Measurements from ENCODE around the gene TCP1. TPM values are rescaled to one million over a fixed set of nuclear protein-coding genes. Genes with fewer than 3 reads are reported as not detected.
"Not testable (repeated sequence)": the region's sequence is repeated elsewhere in the genome, so short reads cannot be mapped to it uniquely, and the experiment has no call there.

The TCP1 gene
- total RNA-seq, 8 experiments from 2014 or later, result 191 to 310 (median 253) TPM

- Histone ChIP-seq H3K4me1 (replicated peaks in 1 of 2) (no peaks in the 10 kb centered on the region), H3K4me3 (no peak overlapping the region), H3K27ac (no peak overlapping the region)
- 60 to 100% (median 83%) methylated on average over 1 to 4 of the region's 4 CpGs; no CpG with 5 or more reads in 3 of the 10 experiments for WGBS, 10 experiments
- in situ Hi-C loops (cut with MboI; ENCODE audit: low pct_unique_long_range_greater_than_20kb in 2 of 9, low sequenced_read_pairs in 9 of 9, unreplicated experiment in 9 of 9), result no loop called here
- ATAC-seq (replicated peaks in 6 of 8), result no peak
Measured at GRCh38 chr6:159809149-159809548, 19.7 kb upstream of the TCP1 start.

GRCh38 chr6:159808647-159809046 is 19.2 kb upstream of the TCP1 start:
- WGBS, 10 experiments, result 33 to 100% (median 77%) methylated on average over 1 to 6 of the region's 6 CpGs; no CpG with 5 or more reads in 1 of the 10 experiments
- Histone ChIP-seq H3K27ac (no peak overlapping the region), H3K4me3 (no peak overlapping the region), H3K4me1 (replicated peaks in 1 of 2) (no peaks in the 10 kb centered on the region)
- in situ Hi-C loops (cut with MboI; ENCODE audit: low pct_unique_long_range_greater_than_20kb in 2 of 9, low sequenced_read_pairs in 9 of 9, unreplicated experiment in 9 of 9), result no loop called here
- no peak for ATAC-seq (replicated peaks in 6 of 8)

- 68 to 100% (median 83%) methylated on average over 1 to 5 of the region's 5 CpGs; no CpG with 5 or more reads in 1 of the 10 experiments for WGBS, 10 experiments
- no peaks in the 10 kb centered on the region for H3K4me1 ChIP-seq (replicated peaks in 1 of 2)
- in situ Hi-C loops (cut with MboI; ENCODE audit: low pct_unique_long_range_greater_than_20kb in 2 of 9, low sequenced_read_pairs in 9 of 9, unreplicated experiment in 9 of 9), result no loop called here
- H3K27ac ChIP-seq, result no peak overlapping the region
- H3K4me3 ChIP-seq, result no peak overlapping the region
- no peak for ATAC-seq (replicated peaks in 6 of 8)
Measured at GRCh38 chr6:159807150-159807858, 17.9 kb upstream of the TCP1 start.

- Histone ChIP-seq H3K27ac (no peak overlapping the region), H3K4me1 (replicated peaks in 1 of 2) (no peaks in the 10 kb centered on the region), H3K4me3 (no peak overlapping the region)
- WGBS, 10 experiments, result 89 to 100% (median 98%) methylated on average over 1 to 6 of the region's 9 CpGs; no CpG with 5 or more reads in 2 of the 10 experiments
- no peak for ATAC-seq (replicated peaks in 6 of 8)
- in situ Hi-C loops (cut with MboI; ENCODE audit: low pct_unique_long_range_greater_than_20kb in 2 of 9, low sequenced_read_pairs in 9 of 9, unreplicated experiment in 9 of 9), result no loop called here
Measured at GRCh38 chr6:159806021-159806458, 16.6 kb upstream of the TCP1 start.

- in situ Hi-C loops (cut with MboI; ENCODE audit: low pct_unique_long_range_greater_than_20kb in 2 of 9, low sequenced_read_pairs in 9 of 9, unreplicated experiment in 9 of 9), result no loop called here
- WGBS, 10 experiments, result 80 to 95% (median 90%) methylated on average over 2 to 6 of the region's 6 CpGs
- no peaks in the 10 kb centered on the region for H3K4me1 ChIP-seq (replicated peaks in 1 of 2)
- ATAC-seq (replicated peaks in 6 of 8), result no peak
- no peak overlapping the region for H3K4me3 ChIP-seq
- H3K27ac ChIP-seq, result no peak overlapping the region
Measured at GRCh38 chr6:159805440-159806020, 16.1 kb upstream of the TCP1 start.

GRCh38 chr6:159804504-159804903 is 15.1 kb upstream of the TCP1 start:
- Histone ChIP-seq H3K4me1 (replicated peaks in 1 of 2) (no peaks in the 10 kb centered on the region), H3K4me3 (no peak overlapping the region), H3K27ac (no peak overlapping the region)
- ATAC-seq (replicated peaks in 6 of 8), result no peak
- 20 to 89% (median 85%) methylated on average over 1 to 10 of the region's 10 CpGs; no CpG with 5 or more reads in 1 of the 10 experiments for WGBS, 10 experiments
- in situ Hi-C loops (cut with MboI; ENCODE audit: low pct_unique_long_range_greater_than_20kb in 2 of 9, low sequenced_read_pairs in 9 of 9, unreplicated experiment in 9 of 9), result no loop called here

GRCh38 chr6:159801935-159802334 is 12.5 kb upstream of the TCP1 start:
- Histone ChIP-seq H3K27ac (no peak overlapping the region), H3K4me3 (no peak overlapping the region), H3K4me1 (replicated peaks in 1 of 2) (no peaks in the 10 kb centered on the region)
- ATAC-seq (replicated peaks in 6 of 8), result no peak
- in situ Hi-C loops (cut with MboI; ENCODE audit: low pct_unique_long_range_greater_than_20kb in 2 of 9, low sequenced_read_pairs in 9 of 9, unreplicated experiment in 9 of 9), result no loop called here
- 80 to 100% (median 88%) methylated on average over 1 to 8 of the region's 8 CpGs; no CpG with 5 or more reads in 1 of the 10 experiments for WGBS, 10 experiments

- Histone ChIP-seq H3K4me1 (replicated peaks in 1 of 2) (no peaks in the 10 kb centered on the region), H3K4me3 (no peak within 1 kb of the TSS), H3K27ac (no peak within 1 kb of the TSS)
- ATAC-seq (replicated peaks in 6 of 8), result peak in 4 of 8 experiments; percentile 13 to 36 (median 26)
- in situ Hi-C loops (cut with MboI; ENCODE audit: low pct_unique_long_range_greater_than_20kb in 2 of 9, low sequenced_read_pairs in 9 of 9, unreplicated experiment in 9 of 9), result no loop called here
- 89 to 96% (median 94%) methylated on average over 5 to 12 of the region's 50 CpGs; no CpG with 5 or more reads in 7 of the 10 experiments for WGBS, 10 experiments
Measured at GRCh38 chr6:159800141-159800865, 10.9 kb upstream of the TCP1 start, which contains the start of gene PNLDC1. PNLDC1 (plus strand) TSS chr6:159800276; CDS start chr6:159800308, 32 bp downstream.

GRCh38 chr6:159797554-159797953 is 8.2 kb upstream of the TCP1 start:
- WGBS, 10 experiments, result 0 to 100% (median 62%) methylated on average over 1 of the region's 1 CpG
- in situ Hi-C loops (cut with MboI; ENCODE audit: low pct_unique_long_range_greater_than_20kb in 2 of 9, low sequenced_read_pairs in 9 of 9, unreplicated experiment in 9 of 9), result no loop called here
- H3K4me1 ChIP-seq (replicated peaks in 1 of 2), result no peaks in the 10 kb centered on the region
- ATAC-seq (replicated peaks in 6 of 8), result no peak
- no peak overlapping the region for H3K27ac ChIP-seq
- H3K4me3 ChIP-seq, result no peak overlapping the region

GRCh38 chr6:159794976-159795375 is 5.6 kb upstream of the TCP1 start:
- ATAC-seq (replicated peaks in 6 of 8); in situ Hi-C loops (cut with MboI; ENCODE audit: low pct_unique_long_range_greater_than_20kb in 2 of 9, low sequenced_read_pairs in 9 of 9, unreplicated experiment in 9 of 9); H3K27ac ChIP-seq; H3K4me1 ChIP-seq (replicated peaks in 1 of 2); H3K4me3 ChIP-seq: not testable (repeated sequence)
- WGBS, 10 experiments, result 40 to 90% (median 71%) methylated on average over 2 to 6 of the region's 8 CpGs; no CpG with 5 or more reads in 5 of the 10 experiments

- 0 to 72% (median 16%) methylated on average over 2 to 11 of the region's 18 CpGs; no CpG with 5 or more reads in 2 of the 10 experiments for WGBS, 10 experiments
- in situ Hi-C loops (cut with MboI; ENCODE audit: low pct_unique_long_range_greater_than_20kb in 2 of 9, low sequenced_read_pairs in 9 of 9, unreplicated experiment in 9 of 9), result no loop called here
Measured at GRCh38 chr6:159790956-159791598, 1.7 kb upstream of the TCP1 start.

GRCh38 chr6:159790149-159790955 is 950 bp upstream of the TCP1 start, which contains the start of gene MRPL18:
MRPL18 (plus strand) TSS chr6:159790467; CDS start chr6:159790588, 121 bp downstream.
- 0 to 1% (median 0%) methylated on average over 1 to 33 of the region's 56 CpGs; no CpG with 5 or more reads in 2 of the 10 experiments for WGBS, 10 experiments
- Histone ChIP-seq H3K27ac (peak within 1 kb of the TSS; percentile 79 to 95), H3K4me3 (peak within 1 kb of the TSS; percentile 56 to 76 (median 70)), H3K4me1 (replicated peaks in 1 of 2) (peaks cover 12 to 17% of the 10 kb centered on the region in 2 donors)
- peak; percentile 68 to 89 (median 86) for ATAC-seq (replicated peaks in 6 of 8)
- in situ Hi-C loops (cut with MboI; ENCODE audit: low pct_unique_long_range_greater_than_20kb in 2 of 9, low sequenced_read_pairs in 9 of 9, unreplicated experiment in 9 of 9), result no loop called here

More at GRCh38 chr6:159790956-159791598, 1.7 kb upstream of the TCP1 start:
- Histone ChIP-seq H3K4me3 (peak overlapping the region; percentile 56 to 76 (median 70)), H3K27ac (peak overlapping the region; percentile 76 to 94), H3K4me1 (replicated peaks in 1 of 2) (peaks cover 12 to 17% of the 10 kb centered on the region in 2 donors)
- ATAC-seq (replicated peaks in 6 of 8), result no peak

Data from motor neuron (in vitro differentiated cells).